ENCODE data around the gene PLEKHF1.

GRCh38 chr19:29666578-29667386 is 1.5 kb downstream of the PLEKHF1 start:
- TF ChIP-seq CTCF (IDR thresholded peaks at IDR 0.05) (no peak), POLR2A (IDR thresholded peaks at IDR 0.05) (no peak)
